Rectal smooth muscle tissue (tissue), 1 donor: ENCODE measurements around the gene FTCDNL1.

Source experiments
- H3K27ac ChIP-seq: one replicate; pipeline ENCODE4 v1.7.0; 2013; ENCODE audit warnings: low read depth, low read length, inconsistent platforms
- H3K27me3 ChIP-seq: one replicate; pipeline ENCODE4 v1.7.0; 2013; ENCODE audit warnings: low read length; ENCODE audit not compliant: control insufficient read depth, insufficient read depth
- H3K36me3 ChIP-seq: one replicate; pipeline ENCODE4 v1.7.0; 2013; ENCODE audit warnings: low read length; ENCODE audit not compliant: control insufficient read depth, insufficient read depth
- H3K4me1 ChIP-seq: one replicate; pipeline ENCODE4 v1.7.0; 2013; ENCODE audit warnings: low read length; ENCODE audit not compliant: control insufficient read depth, insufficient read depth
- H3K4me3 ChIP-seq: one replicate; pipeline ENCODE4 v1.7.0; 2013; ENCODE audit warnings: low read length
- H3K9ac ChIP-seq: one replicate; pipeline ENCODE4 v1.7.0; 2013; ENCODE audit warnings: low read length

The FTCDNL1 gene

DNA sequence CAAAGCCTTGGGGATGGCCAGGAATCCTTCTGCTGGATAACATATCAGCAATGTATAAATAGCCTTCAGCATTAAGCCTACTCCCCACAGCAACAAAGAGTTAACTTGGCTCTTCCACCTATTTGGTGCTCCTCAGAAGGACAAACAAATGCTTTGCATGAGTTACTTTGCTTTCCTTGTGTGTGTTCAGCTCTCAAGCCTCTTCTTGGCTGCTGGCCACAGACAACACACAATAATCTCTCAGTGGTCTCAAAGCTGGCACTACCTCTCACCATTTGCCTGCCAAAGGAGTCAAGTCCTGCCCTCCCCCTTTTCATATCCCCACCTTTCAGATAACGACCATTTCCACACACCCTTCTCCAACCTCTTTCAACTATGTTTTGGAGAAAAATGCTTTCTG is 17.5 kb downstream of the FTCDNL1 start:
- Histone ChIP-seq H3K9ac (no peak overlapping the region), H3K4me3 (no peak overlapping the region), H3K27me3 (no peaks in the 10 kb centered on the region), H3K4me1 (no peaks in the 10 kb centered on the region), H3K36me3 (no peaks in the 10 kb centered on the region), H3K27ac (no peak overlapping the region)

DNA sequence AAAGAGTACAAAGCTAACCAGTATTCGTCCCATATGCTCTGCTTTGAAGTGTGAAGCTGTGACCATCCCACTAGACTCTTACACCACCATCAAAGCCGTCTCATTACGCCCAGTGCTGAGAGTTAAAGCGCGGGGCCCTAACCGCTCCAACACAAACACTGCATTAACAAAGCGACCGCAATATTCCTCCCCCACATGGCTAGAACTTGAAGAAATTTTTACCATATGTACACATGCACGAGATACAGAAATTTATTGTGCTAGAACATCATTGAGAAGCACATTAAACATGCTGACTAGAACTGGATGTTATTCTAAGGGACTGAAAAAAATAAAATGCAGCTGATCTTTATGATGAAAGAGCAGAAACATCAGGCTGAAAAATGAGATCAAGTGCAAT is 20.5 kb downstream of the FTCDNL1 start:
- H3K9ac ChIP-seq = no peak overlapping the region
- H3K27ac ChIP-seq = no peak overlapping the region
- no peaks in the 10 kb centered on the region for H3K4me1 ChIP-seq
- no peaks in the 10 kb centered on the region for H3K36me3 ChIP-seq
- H3K4me3 ChIP-seq = no peak overlapping the region
- H3K27me3 ChIP-seq = no peaks in the 10 kb centered on the region

DNA sequence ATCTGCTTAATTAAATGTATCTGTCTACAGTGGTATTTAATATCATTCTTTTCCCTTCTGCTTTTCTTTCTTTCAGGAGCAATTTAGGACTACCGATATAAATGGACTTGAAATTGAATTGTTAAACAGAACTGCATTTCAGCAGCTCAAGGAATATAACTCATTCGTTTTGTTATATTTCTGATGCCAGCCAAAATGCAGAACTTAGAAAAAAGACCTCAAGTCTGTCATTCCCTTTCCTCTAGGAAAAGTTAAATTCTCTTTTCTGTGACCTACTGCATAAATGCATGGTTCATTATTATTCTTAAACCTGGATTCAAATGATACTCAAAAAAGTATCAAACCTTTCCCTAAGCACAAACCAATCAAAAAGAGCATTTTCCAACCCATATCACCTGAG is 21.4 kb downstream of the FTCDNL1 start:
- H3K4me1 ChIP-seq = no peaks in the 10 kb centered on the region
- H3K9ac ChIP-seq = no peak overlapping the region
- H3K27me3 ChIP-seq = no peaks in the 10 kb centered on the region
- no peak overlapping the region for H3K27ac ChIP-seq
- H3K4me3 ChIP-seq = no peak overlapping the region
- H3K36me3 ChIP-seq = no peaks in the 10 kb centered on the region

DNA sequence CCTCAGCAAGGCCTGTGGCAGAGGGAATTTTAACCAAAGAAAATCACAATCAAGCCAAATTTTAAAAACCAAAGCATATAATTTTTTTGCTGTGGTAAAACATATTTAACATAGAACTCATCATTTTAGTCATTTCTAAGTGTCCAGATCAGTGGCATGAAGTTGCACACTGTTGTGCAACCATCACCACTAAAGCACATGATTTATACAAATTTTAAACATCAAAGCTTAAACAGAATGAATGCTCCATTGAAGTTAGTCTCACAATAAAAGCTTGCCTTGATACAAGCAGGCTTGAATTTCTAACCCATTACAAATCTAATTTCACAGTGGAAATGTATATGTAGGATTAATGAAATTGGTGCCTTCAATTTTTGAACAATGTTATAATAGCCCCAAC is 31.2 kb downstream of the FTCDNL1 start:
- H3K27me3 ChIP-seq = no peaks in the 10 kb centered on the region
- no peaks in the 10 kb centered on the region for H3K36me3 ChIP-seq
- no peak overlapping the region for H3K9ac ChIP-seq
- no peaks in the 10 kb centered on the region for H3K4me1 ChIP-seq
- H3K4me3 ChIP-seq = no peak overlapping the region
- H3K27ac ChIP-seq = no peak overlapping the region

DNA sequence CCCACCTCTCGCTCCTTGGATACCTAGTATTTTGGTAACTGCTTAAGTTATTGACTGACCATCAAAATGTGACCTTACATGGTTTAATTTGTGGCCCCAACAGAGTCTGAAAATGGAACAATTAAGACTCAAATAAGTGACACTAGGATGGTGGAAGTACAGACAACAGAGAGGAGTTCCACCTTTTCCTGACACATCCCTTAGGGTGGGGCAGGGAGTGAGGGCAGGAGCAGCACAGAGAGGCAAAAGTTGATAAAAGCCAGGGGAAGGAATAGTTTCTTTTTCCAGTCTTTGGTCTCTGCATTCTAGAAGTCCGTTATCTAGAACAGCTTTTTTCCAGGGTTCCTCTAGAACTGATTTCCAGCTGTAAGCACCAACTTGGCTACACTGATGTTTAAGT is 32.2 kb downstream of the FTCDNL1 start:
- H3K4me3 ChIP-seq = no peak overlapping the region
- H3K27ac ChIP-seq = no peak overlapping the region
- no peak overlapping the region for H3K9ac ChIP-seq
- no peaks in the 10 kb centered on the region for H3K36me3 ChIP-seq
- no peaks in the 10 kb centered on the region for H3K27me3 ChIP-seq
- no peaks in the 10 kb centered on the region for H3K4me1 ChIP-seq

DNA sequence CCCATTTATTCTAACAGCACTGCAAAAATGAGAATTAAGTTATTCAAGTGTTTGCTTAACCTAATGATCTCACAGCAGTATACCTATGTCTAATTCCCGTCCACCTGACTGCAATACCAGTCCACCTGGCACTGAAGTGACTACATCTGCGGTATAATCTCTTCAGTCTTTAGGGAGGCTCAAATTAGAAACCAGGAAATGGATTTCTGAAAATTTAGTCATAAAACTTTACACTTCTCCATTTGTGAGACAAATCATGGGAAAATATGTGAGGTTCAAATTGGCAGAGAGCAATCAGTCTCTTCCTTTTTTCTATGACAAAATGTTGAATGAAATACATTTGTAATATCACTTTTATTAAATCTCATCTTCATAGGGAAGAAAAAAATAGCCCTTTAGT is 33.0 kb downstream of the FTCDNL1 start:
- Histone ChIP-seq H3K36me3 (no peaks in the 10 kb centered on the region), H3K4me3 (no peak overlapping the region), H3K9ac (no peak overlapping the region), H3K27ac (no peak overlapping the region), H3K27me3 (no peaks in the 10 kb centered on the region), H3K4me1 (no peaks in the 10 kb centered on the region)

DNA sequence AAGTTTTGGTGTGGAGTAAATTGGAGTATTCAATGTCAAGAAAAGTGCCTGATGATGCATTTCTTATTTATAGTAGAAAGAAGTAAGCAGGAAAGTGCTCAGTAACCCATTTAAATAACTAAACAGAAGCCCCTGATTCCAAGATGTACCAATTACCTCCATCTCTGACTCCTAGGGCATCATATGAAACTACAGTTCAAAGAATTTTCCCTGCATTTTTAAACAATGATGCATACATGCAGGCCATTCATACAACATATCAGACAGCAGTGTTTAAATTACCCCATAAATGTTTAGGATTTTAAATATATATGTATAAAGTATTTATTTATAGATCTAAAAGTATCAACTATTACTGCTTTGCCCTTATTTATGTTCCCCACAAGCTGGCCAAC is 36.2 kb downstream of the FTCDNL1 start:
- Histone ChIP-seq H3K9ac (no peak overlapping the region), H3K36me3 (no peaks in the 10 kb centered on the region), H3K27me3 (no peaks in the 10 kb centered on the region), H3K27ac (no peak overlapping the region), H3K4me3 (no peak overlapping the region), H3K4me1 (no peaks in the 10 kb centered on the region)

DNA sequence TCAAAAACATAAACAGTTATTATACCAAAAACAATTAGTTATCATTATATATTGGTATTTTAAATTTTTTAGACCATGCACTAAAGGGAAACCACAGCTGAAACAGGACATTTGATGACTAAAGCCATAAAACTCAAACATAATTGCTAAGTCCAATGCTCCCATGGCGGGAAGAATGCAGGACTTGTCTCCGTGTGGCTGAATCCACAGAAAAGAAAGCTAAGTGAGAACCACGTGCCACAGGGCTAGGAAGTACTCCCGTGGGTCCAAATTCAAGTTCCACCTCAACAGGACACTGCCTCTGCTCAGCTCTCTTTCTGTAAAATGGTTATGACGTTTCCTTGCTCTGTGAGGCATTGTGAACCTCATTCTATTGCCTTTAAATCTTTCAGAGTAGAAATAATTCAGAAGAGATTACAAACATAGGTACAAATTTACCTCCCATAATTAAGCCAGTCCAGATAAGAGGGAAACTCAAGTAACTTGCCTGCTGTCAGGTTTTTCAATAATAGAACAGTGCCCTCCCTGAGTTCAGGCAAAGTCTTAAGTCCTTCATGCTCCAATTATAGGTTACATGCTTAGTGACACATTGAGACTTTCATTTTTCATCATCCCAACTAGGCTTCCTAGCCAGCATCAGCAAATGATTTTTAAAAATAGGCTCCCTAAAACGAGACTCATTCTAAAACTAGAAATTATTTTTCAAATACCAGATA is 36.7 kb downstream of the FTCDNL1 start:
- Histone ChIP-seq H3K27ac (no peak overlapping the region), H3K9ac (no peak overlapping the region), H3K36me3 (no peaks in the 10 kb centered on the region), H3K4me3 (no peak overlapping the region), H3K27me3 (no peaks in the 10 kb centered on the region), H3K4me1 (no peaks in the 10 kb centered on the region)

DNA sequence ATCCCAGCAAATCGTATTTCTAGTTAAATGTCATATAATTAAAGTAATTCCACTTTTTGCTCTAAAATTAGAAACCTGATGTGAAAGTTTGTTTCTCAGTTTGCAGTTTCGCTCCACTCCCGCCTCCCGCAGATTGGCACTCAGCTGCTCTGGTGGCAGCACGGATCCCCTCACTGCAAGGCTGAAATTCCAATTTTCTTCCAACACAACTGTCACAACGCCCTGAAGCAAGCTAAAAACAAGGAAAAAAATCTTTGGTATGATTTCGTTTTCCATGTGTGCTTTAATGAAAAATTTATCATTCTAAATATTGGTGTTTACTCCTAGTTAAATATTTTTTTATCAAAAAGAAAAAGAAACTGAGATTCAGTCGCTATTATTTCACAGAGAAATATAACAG is 38.5 kb downstream of the FTCDNL1 start:
- Histone ChIP-seq H3K4me3 (no peak overlapping the region), H3K27ac (no peak overlapping the region), H3K27me3 (no peaks in the 10 kb centered on the region)

DNA sequence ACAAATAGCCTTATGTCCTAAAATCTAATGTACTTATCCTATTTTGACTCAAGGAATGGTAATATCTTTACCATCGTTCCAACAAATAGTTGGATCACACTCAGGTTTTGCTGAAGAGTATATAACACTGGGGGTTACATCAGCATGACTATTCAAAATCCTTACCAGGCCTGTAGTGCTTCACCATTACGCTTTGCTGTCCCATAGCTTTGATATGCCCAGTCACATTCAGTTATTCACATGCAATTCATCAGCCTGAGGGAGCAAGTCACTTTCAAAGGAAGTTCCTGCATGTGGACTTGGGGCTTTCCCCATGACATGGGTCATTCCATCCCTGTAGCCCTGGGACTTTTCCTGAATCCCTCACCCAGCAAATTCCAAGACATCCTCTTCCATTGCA is 39.6 kb downstream of the FTCDNL1 start:
- Histone ChIP-seq H3K27me3 (no peaks in the 10 kb centered on the region), H3K4me1 (no peaks in the 10 kb centered on the region), H3K27ac (no peak overlapping the region), H3K9ac (no peak overlapping the region), H3K4me3 (no peak overlapping the region), H3K36me3 (no peaks in the 10 kb centered on the region)

More for the DNA sequence above, 38.5 kb downstream of the FTCDNL1 start:
- H3K9ac ChIP-seq = no peak overlapping the region
- H3K36me3 ChIP-seq = no peaks in the 10 kb centered on the region
- H3K4me1 ChIP-seq = no peaks in the 10 kb centered on the region

DNA sequence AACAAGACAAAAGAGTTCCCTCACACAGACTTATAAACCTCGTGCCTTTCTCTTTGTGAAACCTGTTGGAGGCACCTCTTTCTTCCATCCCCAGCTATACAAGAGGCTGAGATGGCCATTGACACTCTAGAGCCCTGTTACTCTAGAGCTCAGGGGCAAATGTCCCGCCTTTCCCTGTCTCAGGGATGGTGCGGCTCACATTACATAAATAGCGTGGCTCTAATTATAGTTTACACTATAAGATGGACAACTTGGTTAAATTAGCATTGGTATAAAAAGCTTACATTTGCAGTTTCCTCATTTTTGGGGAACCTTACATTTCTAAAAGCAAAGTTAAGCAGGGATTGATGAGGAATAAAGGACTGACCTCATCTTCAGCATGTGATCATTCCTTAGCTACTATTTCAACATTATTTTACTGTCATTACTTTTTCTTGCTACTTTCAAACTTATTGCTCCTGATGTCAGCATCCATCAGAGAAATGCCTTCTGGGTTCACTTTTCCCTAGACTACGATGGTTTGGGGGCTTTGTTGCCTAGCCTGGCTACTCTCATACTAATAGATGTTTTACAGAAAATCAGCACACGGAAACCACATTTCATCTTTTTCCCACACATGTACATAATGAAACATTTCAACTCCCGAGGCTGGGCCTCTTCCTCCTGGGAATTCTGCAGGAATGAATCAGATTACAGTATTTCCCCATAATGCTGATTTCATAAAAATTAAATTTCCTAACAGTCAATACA is 40.4 kb downstream of the FTCDNL1 start:
- Histone ChIP-seq H3K4me3 (no peak overlapping the region), H3K4me1 (peaks cover 2% of the 10 kb centered on the region), H3K27me3 (no peaks in the 10 kb centered on the region), H3K27ac (no peak overlapping the region), H3K36me3 (no peaks in the 10 kb centered on the region), H3K9ac (no peak overlapping the region)

DNA sequence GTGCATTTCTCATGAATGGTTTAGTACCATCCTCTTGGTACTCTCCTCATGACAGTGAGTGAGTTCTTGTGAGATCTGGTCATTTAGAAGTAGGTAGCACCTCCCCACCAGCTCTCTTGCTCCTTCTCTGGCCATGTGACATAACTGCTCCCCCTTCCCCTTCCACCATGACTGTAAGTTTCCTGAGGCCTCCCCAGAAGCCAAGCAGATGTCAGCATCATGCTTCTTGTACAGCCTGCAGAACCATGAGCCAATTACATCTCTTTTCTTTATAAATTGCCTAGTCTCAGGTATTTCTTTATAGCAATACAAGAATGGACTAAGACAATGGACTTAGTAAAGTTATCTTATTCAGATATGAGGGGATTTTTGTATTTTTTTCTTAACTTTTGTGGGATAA is 43.0 kb downstream of the FTCDNL1 start:
- H3K4me3 ChIP-seq = no peak overlapping the region
- no peaks in the 10 kb centered on the region for H3K36me3 ChIP-seq
- H3K9ac ChIP-seq = no peak overlapping the region
- no peak overlapping the region for H3K27ac ChIP-seq
- H3K27me3 ChIP-seq = no peaks in the 10 kb centered on the region
- peaks cover 4% of the 10 kb centered on the region for H3K4me1 ChIP-seq

DNA sequence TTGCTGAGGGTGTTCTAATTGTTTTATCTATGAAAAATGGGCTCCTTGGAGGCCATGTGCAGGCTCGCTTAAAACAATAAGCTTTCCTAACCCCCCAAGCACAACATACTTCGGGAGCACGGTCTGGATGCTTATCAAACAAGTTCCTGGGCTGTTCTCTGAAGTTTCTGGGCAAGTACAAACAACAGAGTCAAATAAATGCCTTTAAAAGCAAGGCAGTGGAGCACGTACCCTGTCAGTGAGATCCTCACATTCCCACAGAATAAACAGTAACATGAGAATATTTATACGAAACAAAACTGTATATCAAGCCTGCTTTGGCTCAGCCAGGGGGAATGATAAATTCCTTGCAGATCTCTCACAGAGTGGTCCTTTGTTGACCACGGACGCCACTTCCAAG is 44.8 kb downstream of the FTCDNL1 start:
- Histone ChIP-seq H3K27ac (peak overlapping the region; percentile 10), H3K4me3 (no peak overlapping the region), H3K9ac (no peak overlapping the region), H3K4me1 (peaks cover 4% of the 10 kb centered on the region), H3K27me3 (no peaks in the 10 kb centered on the region), H3K36me3 (no peaks in the 10 kb centered on the region)
